GM18498 (cell line): ENCODE data around the gene CD79A.
"Not testable (repeated sequence)": the region's sequence is repeated elsewhere in the genome, so short reads cannot be mapped to it uniquely, and the experiment has no call there.

Experiments used
- ATAC-seq: cut with Tn5 transposase; IDR thresholded peaks from one replicate; pipeline ENCODE4 v1.9.1; 2021; ENCODE audit warnings: mild to moderate bottlenecking, moderate library complexity; ENCODE audit not compliant: unreplicated experiment

CD79A gene

DNA sequence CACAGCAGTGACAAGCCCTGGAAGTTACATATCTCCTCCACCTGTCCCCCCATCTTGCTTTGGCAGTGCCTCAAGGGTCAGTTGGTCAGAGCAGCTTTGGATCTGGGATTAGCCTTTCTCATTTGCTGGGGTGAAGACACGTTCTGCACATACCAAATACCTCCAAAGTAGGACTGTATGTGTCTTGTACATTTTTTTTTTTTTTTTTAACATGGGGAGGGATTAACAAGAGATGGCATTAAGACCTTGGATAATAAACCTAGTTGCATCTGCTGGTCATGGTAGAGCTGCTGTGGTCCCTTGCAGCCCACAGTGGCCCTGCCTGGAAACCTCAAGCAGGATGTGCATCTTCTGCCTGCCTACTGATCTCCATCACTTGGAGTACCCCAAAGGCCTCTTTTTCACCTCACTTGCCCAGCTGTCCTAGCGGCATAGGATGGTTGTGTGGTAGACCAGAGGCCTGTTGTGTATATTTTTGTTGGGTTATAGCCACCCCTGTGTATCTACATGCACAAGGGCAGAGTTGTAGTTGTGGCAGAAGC lies 14.6 kb upstream of the CD79A start:
- ATAC-seq = no peak

DNA sequence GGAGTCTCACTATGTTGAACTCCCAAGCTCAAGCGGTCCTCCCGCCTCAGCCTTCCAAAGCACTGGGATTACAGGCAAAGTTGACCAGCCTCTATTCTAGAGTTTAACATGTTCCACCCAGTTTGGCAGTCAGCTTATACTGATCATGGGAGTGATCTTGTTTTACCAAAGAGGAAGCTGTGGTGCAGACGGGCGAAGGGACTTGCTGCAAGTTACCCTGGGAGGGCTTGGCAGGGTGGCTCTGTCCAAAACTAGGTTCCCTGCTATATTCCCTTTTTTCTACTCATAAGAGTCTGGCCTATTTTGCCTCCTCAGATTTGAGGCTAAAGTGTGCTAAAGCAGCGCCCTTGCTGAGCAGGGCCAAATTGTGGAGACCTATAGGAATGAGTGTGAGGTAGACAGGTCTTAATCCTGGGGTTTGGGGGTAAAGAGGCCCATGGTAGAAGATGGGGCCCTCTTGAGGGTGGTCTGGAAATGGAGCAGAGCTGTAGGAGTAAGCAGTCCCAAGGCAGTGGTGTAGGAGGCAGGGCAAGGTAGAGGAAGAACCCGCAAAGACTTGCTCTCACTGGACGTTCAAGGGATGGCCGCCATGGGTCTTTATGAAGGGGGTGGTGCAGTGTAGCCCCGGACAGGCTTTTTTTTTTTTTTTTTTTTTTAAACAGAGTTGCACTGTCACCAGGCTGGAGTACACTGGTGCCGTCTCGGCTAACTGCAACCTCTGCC lies 13.7 kb upstream of the CD79A start:
- ATAC-seq = no peak

DNA sequence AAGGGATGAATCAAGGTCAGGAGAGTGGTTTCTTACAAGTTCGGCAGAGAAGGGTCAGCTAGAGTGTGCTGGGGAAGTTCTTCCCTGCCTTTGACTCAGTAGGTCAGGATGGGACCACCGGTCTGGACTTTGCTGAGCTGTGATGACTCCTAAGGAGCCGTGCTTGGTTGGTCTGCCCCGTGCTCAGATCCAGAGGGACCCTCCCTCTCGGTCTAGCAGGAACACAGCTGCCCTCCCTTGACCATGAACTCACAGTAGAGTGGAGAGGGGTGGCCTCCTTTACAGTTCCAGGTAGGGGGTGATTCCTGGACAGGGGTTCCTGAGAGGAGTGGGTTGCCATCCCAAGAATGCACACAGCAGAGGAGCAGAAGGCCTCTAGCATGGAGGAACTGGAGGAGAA lies 12.7 kb upstream of the CD79A start:
- no peak for ATAC-seq

DNA sequence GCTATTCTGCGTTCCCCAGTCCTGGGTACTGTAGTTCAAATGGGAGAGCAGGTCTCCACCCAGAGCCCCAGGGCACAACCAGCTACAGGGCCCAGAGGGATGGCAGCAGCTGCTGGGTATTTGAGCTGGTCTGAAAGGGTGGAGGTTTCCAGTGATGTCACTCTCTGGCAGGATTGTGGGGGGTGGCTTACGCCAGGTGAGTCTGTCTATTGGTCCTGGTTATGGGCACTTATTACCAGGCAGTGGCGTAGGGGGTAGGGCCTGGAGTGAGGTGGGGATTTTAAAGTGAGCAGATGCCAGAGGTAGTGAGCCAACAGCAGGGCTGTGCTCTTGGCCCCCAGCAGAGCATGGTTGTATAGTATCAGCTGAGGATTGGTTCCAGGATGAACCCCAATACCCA lies 10.8 kb upstream of the CD79A start:
- no peak for ATAC-seq

DNA sequence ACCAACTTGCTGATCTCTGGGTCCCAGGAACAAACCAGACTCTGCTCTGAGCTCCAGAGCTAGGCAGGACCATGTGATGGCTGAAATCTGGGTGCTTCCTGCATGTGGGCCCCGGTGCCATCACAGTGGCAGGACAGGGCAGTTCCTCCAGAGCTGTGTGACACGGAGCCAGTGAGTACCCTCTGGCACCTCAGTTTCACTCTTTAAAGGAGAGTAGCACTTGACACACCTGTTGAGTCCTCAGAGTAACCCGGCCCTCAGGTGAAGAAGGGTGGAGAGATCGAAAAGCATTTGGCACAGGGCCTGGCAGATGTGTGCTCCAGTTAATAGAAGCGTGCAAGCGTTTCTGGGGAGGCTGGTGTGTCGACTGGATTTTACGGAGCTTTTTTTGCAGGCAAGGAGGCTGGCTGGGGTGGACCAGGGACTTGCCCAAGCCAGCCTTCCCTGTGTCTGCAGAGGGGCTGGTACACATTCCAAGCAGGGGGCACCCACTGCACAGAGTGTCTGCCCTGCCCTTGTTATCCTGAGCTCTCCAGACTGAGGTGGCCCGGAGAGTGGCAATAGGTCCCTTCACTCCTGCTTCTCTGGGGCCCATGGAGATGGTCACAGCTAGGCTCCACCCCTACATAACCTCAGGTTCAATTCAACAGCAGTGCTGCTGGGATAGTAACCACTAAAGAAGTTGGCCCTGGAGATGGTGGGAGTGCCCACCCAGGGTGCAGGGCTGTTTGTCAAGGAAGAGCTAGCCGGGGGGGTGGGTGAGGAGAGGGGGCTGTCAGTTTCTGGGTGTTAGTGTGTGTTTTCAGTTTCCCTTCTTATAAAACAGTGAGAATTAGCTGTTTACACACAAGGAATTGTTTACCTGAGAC lies 8.7 kb upstream of the CD79A start:
- ATAC-seq = no peak

DNA sequence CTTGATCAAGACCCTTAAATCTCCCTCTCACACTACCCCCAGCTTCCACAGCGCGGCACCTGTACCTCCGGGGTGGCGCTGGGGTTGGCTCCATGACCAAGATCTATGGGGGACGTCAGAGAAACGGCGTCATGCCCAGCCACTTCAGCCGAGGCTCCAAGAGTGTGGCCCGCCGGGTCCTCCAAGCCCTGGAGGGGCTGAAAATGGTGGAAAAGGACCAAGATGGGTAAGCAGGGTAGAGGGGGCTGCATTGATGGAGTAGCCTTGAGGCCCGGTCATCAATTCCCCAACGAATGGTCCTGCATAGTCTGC lies 8.1 kb upstream of the CD79A start:
- ATAC-seq = no peak

DNA sequence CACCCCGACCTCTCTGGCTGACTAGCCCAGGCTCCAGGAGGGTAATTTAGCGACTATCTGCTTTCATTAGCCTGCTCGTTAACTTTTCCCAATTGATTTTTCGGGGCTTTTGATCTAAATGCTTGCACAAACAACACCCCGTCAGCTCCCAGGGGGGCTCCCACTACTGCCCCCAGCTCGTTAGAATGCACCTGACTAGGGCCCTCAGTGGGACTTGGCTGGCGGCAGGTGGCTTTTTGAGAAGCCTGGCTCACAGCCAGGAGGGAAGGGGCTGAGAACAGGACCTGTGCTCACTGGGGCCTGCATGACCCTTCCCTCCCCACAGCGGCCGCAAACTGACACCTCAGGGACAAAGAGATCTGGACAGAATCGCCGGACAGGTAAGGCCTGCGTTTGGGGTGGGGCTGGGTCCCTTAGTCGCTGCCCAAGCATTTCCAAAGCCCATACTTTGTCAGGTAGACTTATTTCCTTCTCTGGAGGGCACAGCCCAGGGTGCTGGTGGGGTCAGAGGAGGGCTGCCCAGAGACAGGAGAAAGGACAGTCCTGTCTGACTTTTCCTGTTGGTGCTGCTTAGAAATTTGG lies 7.6 kb upstream of the CD79A start:
- no peak for ATAC-seq

DNA sequence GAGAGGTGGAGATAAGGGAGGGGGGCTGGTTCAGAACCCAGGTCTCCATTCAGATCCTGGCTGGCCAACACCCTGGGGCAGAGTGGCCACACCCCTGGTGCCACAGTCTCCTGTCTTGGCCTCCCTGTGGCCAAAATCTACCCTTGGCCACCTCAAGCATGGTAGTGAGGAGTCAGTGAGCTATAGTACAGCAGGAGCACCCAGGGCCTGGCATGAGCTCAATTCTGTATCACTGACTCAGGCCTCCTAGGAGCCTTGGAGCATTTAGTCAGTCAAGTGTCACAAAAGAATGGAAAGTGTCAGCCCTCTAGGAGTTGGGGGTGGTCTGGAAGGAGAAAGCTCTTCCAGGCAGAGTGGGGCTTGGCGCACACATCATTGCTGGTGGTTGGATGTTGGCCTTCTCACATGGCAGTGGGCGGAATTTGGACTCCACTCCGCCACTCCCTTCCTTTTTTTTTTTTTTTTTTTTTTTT lies 6.6 kb upstream of the CD79A start:
- no peak for ATAC-seq

DNA sequence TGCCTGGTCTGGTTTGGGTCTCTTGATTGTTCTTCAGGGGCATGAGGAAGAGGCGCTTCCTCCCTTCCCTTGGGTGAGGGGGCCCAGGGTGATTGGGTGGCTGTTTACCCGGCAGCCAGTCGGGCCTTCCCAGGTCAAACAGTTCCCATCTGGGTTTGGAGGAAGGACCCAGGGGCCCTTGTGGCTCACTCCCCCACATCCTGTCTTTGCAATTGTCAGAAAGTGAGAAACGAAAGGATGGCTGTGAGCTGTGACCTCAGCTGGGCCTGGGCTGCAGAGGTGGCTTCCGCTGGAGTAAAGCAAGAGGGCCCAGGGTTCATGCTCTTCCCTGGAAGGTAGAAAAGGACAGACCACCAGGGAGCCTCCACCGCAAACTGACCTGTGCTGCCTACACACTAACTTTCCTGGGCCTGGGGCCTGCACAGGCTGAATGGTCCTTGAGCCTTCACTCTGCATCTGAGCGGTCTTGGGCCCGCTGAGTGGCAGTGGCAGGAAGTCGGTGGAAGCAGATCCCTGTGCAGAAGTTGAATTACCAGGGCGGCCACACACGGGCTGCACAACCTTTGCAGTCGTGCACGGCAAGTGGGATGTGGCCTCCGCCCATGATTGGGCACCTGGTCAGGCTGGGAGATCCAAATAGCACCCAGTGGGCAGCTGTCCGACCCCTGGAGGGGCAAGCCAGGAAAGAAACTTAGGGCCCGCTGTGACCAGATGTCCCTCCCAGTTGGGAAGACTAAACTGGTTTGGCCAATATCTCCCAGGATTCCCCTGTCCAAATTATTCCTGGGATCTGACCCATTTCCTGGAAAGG lies 5.3 kb upstream of the CD79A start:
- ATAC-seq = peak; percentile 59

DNA sequence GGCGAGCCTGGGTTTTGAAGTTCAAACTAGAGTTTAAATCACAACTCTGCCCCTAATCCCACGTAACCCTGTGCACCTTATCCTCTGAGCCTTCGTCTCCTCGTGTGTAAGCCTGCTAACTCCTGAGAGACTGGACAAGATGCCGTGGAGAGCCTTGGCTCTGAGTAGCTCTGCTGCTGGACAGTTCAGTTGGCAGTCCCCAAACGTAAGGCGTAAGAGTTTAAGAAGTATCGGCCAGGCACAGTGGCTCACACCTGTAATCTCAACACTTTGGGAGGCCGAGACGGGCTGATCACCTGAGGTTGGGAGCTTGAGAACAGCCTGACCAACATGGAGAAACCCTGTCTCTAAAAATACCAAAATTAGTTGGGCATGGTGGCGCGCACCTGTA lies 4.7 kb upstream of the CD79A start:
- no peak for ATAC-seq

DNA sequence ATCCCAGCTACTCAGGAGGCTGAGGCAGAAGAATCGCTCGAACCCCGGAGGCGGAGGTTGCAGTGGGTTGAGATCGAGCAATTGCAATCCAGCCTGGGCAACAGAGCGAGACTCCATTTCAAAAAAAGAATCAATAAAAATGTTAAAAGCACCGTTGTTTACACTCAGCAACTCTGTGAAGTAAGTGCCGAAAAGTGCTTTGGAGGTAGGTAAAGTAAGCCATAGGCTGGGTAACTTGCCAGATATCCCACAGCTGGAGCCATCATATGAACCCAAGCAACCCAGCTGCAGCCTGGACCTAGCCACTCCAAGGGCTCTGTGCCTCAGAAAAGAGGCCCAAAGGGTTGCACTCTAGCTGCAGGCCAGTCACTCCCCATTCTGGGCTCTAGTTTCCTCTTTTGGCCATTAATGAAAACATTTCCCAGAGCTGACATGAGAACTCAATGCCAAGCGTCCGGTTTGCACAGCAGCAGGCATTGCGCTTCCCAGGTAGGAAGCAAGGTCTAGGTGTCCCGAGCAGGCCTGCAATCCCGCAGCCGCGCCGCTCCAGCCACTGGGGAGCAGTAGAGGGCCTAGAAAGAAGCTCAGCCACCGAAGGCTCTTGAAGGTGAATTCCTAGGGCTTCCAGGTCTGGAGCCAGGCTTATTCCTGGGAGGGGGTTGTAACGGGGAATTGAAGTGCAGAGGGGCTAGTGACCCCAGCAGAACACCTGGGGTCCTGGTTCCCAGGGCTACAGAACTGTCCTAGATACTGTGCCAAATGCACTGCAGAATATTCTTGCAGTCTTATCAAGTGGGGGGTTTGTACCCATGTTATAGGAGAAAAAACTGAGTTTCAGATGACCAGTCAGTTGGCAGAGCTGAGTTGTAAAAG lies 4.1 kb upstream of the CD79A start:
- ATAC-seq = no peak

DNA sequence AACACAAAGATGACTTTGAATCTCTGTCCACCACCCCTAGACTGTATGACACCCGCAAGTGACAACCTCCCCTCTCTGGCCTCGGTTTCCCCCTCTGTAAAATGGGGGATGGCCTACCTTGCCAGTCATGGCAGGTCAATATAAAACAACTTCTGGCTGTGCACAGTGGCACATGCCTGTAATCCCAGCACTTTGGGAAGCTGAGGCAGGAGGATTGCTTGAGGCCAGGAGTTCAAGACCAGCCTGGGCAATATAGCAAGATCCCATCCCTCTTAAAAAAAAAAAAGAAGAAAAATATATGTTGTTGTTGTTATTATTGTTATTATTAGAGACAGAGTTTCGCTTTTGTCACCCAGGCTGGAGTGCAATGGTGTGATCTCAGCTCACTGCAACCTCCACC lies 1.1 kb upstream of the CD79A start:
- not testable (repeated sequence) for ATAC-seq

DNA sequence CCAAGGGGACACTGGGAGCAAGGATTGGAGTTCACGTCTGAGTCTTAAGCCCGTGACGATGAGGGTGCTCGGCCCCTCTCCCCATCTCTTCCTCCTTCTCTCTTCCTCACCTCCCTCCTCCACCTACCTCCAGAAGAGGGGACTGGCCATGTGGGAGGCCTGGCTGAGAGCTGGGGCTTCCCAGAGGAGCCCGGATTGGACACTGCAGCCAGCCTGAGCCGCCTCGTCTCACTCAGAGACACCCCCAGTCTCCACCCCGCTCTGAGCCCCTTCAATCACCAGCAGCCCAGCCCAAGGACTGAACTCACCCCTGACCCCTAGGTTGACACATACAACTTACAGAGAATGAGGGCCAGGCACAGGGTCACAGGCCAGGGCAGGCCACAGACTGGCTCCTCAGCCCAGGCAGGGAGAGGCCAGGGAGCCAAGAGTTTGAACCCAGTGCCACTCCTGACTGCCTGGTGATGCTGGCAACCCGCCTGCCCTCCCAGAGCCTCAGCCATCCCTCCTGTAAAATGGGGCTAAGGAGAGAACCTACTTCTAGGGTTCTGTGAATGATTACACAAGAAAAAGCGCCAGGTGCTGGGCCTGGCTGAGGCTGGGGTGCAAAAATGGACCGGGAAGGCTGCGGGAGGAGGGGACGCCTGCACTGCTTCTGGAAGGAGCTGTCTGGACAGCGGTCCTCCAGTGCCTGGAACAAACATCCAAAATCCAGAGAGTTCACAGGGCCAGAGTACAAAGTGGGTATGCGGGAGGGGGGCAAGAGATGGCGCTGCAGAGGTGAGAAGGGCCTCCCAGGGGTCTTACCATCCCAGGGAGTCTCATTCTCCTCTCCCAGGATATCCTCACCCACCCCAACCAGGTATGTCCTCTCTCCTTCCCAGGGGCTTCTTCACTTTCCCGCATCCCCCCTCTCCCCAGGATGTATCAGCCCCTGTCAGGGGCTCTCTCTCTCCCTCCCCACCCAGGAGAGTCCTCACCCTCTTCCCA lies 1.1 kb downstream of the CD79A start:
- ATAC-seq = no peak

DNA sequence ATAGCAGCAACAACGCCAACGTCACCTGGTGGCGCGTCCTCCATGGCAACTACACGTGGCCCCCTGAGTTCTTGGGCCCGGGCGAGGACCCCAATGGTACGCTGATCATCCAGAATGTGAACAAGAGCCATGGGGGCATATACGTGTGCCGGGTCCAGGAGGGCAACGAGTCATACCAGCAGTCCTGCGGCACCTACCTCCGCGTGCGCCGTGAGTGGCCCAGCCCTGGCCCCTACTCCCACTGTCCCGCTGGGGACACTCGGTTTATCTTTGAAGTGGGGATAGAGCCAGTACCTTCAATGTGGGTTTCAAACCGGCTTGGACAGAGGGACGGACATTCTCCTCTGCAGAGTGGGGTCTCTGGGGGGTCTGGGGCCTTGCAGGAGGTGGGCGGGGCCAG lies 2.0 kb downstream of the CD79A start:
- ATAC-seq = no peak

DNA sequence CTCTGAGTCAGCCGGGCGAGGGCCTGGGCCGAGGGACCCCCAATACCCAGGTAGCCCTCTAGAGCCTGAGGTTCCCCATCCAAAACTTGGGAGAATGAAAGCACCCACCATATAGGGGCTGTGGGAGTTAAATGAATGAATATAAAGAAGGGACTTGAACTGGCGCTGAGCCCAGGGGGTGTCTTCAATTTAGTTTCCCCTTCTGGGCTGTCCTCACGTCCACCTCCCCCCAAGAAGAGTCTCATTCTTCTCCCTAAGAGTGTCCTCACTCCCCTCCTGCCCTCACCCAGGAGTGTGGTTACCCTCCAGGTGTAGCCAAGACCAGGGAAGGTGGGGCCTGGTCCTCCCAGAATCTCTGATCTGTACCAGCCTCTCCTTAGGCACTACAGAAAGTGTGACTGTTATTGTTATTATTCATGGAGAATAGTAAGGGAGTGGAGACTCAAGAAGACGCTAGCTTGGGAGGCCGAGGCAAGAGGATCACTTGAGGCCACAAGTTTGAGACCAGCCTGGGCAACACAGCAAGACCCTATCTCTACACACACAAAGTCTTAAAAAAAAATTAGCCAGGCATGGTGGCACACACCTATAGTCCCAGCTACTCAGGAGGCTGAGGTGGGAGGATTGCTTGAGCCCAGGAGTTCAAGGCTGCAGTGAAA lies 2.7 kb downstream of the CD79A start:
- no peak for ATAC-seq

DNA sequence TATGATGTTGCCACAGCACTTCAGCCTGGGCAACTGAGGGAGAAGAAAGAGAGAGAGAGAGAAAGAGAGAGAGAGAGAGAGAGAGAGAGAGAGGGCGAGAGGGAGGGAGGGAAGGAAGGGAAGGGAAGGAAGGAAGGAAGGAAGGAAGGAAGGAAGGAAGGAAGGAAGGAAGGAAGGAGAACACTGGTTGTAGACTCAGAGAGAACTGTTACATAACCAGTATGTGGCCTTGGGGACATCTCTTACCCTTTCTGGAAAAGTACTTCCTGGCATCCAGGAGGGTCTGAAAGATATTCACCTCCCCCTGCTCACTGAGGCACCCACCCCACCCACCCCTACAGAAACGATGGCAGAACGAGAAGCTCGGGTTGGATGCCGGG lies 3.2 kb downstream of the CD79A start:
- ATAC-seq = no peak

DNA sequence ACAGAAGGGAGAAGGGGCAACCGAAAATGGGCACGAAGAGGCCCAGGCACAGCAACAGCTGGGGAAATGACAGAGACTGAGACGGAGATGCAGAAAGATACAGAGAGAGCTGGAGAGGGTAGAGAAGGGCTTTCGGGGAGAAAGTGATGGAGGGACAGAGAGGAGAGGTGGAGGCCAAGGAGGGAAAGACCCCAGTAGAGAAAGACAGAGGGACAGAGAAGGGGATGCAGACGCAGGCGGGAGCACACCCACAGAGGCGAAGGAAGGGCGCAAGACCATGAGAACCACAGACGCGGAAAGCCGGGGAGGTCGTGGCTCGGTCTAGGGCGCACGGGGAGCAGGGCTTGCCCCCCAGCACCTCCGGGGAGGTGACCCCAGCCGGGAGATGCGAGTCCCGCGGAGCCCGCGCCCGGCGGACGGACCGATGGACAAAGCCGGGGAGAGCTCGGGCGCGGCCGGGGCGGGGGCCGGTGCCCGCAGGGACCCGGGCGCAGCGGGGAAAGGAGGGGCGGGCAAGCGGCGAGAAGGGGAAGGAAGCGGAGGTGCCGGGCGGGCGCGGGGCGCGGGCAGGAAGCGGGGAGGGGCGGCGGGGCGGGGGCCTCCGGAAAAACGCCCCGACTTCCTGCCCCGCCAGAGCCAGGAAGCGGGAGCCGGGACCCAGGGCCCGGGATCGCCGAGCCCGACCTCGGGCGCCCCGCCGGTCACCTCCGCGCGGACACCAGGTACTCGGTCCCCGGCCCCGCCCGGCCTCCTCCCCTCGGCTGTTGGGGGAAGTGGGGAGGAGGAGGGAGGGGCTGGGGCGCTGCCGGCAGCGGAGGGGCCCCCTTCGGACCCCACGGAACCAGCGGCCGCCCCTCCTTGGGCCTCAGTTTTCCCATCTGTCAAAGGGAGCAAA lies 5.7 kb downstream of the CD79A start, which contains the start of gene ARHGEF1:
TSS of gene ARHGEF1 (plus strand) at position 617 of the 895 bp plus-strand sequence. CDS start 4,899 bp downstream, outside the sequence.
- ATAC-seq = no peak
